ENCODE results near the gene DLG5.

DLG5 gene, protein sequence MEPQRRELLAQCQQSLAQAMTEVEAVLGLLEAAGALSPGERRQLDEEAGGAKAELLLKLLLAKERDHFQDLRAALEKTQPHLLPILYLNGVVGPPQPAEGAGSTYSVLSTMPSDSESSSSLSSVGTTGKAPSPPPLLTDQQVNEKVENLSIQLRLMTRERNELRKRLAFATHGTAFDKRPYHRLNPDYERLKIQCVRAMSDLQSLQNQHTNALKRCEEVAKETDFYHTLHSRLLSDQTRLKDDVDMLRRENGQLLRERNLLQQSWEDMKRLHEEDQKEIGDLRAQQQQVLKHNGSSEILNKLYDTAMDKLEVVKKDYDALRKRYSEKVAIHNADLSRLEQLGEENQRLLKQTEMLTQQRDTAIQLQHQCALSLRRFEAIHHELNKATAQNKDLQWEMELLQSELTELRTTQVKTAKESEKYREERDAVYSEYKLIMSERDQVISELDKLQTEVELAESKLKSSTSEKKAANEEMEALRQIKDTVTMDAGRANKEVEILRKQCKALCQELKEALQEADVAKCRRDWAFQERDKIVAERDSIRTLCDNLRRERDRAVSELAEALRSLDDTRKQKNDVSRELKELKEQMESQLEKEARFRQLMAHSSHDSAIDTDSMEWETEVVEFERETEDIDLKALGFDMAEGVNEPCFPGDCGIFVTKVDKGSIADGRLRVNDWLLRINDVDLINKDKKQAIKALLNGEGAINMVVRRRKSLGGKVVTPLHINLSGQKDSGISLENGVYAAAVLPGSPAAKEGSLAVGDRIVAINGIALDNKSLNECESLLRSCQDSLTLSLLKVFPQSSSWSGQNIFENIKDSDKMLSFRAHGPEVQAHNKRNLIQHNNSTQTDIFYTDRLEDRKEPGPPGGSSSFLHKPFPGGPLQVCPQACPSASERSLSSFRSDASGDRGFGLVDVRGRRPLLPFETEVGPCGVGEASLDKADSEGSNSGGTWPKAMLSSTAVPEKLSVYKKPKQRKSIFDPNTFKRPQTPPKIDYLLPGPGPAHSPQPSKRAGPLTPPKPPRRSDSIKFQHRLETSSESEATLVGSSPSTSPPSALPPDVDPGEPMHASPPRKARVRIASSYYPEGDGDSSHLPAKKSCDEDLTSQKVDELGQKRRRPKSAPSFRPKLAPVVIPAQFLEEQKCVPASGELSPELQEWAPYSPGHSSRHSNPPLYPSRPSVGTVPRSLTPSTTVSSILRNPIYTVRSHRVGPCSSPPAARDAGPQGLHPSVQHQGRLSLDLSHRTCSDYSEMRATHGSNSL (N-terminal part only)

DNA sequence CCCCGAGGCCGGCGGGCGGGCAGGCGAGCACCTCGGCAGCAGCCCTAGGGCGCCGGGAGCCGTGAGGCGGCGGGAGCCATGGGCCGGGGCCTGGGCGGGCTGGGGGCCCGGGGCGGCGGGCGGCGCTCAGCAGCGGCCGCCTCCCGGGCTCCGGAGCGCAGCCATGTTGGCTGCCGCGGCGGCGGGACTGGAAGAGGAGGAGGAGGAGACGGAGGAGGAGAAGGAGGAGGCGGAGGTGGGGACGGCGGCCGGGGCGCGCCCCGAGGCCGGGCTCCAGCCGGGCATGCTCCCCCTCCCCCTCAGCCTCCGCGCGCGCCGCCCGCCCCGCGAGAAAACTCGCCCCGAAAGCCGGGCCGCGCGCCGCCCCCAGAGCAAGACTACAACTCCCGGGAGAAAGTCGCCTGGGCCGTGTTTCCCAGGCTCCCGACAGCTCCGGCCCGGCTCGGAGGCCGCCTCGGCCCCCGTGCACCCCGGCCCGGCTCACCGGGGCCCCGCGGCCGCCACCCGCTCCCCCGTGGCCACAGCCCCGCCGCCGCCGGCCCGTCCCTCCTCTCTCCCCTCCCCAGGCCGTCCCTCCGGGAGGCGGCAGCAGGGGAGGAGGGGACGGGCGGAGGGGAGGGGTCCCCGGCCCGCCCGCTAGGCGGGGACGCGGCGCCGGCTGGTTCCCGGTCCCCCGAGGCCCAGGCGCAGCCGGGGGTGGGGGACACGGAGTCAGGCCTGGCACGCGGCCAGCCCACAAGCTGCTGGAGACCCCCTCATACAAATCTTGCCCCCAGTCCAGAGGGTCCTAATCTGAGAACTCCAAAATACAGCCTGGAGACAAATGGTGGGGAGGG, at the start of gene DLG5:
Gene DLG5, minus strand, starts transcription at position 190 of the 836 bp plus-strand sequence. CDS start 235 bp downstream, outside the sequence.
- peak; percentile 5 for DNase-seq

DNA sequence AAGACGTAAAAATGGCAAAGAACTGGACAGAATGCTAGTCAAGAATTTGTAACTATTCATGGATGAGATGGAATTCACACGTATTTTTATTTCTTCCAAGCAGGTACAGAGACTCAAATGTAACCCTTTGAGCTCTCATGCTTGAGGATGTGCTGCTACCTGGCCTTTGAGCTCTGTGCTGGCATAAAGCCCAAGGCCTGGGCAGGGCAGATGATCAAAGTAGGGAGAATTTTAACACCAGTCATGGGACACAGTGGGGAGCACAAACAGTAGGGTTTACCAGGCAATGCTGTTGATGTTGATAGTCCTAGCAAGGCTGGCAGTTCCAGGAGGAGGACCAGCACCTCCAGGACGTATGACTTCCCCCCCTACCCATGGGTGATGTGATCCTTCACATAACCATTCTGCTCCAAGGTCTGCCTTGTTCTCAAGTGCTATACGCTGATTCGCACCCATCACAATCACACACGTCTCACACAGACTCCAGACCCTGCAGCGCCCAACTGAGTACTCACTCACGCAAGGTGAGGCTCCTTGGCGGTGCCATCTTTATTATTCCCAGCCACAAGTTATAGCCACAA, 48.6 kb upstream of the DLG5 start:
- no peak for DNase-seq

- DNase-seq = no peak
Observed at GRCh38 chr10:77974396-77975074, 48.0 kb upstream of the DLG5 start.

DNA sequence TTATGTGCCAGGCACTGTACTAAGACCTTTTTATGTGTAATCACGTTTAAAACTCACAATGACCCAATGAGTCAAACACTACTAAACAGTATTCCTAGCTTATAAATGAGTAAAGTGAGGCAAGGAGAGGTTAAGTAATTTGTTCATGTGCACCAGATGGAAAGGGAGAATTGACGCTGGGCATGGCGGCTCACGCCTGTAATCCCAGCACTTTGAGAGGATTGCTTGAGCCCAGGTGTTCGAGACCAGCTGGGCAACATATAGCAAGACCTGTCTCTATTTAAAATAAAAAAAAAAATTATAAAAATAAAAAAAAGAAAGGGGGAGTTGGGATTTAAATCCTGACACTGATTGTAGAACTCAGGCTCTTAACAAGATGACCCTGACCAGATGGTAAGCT, 46.7 kb upstream of the DLG5 start:
- DNase-seq = no peak

DNA sequence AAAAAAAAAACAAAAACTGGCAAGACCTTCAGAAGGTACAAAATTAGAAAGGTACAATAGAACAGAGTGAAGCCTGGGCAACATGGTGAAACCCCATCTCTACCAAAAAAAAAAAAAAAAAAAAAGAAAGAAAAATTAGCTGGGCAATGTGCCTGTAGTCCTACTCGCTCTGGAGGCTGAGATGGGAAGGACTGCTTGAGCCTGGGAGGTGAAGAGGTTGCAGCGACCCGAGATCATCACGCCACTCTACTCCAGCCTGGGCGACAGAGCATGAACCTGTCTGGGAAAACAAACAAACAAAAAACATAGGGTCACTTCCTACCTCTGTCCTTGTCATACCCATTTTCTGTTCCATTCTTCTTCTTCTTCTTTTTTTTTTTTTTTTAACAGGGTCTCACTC, 45.6 kb upstream of the DLG5 start:
- no peak for DNase-seq

DNA sequence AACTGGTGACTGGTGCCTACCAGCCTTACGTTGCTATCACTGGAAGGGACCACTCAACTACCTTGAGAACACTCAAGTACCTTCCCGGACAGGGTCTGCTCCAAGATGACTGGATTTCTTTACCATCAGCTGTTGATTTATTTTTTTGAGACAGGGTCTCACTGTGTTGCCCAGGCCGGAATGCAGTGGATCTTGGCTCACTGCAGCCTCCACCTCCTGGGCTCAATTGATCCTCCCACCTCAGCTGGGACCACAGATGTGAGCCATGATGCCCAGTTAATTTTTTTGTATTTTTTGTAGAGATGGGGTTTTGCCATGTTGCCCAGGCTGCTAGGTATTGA, 45.2 kb upstream of the DLG5 start:
- DNase-seq = no peak

DNA sequence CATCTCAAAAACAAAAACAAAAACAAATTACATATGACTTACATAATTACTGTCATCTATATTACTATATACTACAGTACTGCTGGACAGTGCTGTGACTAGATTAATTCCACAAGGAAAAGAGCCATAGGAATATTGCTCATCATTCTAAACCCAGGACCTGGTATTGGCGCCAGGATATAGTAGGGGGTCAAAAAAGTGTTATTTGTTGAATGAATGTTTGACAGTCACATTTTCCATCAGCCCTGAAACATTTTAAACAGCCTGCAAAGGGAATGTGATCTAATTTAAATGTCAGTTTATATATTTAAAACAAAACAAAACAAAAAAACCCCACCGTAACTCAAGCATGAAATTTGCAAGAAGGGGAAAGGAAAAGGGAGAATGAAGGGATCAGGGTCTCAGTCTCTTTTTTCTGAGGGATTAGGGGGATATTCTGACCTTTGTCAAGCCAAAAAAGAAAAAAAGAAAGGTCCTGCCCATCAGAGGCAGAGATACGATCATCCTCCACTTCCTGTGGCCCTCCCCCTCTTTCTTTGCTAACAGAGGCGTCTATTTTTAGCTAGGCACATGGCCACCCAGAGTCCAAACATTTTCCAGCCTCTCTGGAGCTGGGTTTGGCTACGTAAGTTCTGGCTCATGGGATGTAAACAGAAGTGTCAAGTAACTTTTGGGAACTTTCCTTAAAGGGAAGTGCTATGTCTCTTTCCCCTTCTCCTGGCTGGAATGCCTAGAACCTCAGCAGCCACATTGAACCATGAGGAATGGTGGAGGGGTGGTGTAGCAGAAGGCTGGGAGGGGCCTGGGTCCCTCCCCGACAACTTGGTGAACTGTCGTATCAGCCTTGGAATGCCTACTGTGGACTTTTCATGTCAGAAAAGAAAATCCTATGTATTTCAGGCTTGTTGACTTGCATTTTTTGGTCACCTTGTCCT, 44.6 kb upstream of the DLG5 start:
- no peak for DNase-seq

GRCh38 chr10:77969114-77969513, 42.6 kb upstream of the DLG5 start:
- no peak for DNase-seq

- no peak for DNase-seq
Observed at GRCh38 chr10:77967611-77968022, 41.1 kb upstream of the DLG5 start.

DNA sequence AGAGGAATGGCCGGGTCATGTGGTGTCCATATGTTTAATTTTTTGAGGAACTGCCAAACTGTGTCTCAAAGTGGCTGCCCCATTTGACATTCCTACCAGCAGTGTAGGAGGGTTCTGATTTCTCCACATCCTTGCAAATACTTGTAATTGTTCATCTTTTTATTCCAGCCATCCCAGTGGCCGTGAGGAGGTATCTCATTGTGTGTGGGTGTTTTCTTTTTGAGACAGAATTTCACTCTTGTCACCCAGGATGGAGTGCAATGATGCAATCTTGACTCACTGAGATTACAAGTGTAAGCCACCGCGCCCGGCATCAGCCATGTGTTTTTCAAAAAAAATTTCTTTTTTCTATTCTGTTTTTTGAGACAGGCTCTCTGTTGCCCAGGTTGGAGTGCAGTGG, 38.7 kb upstream of the DLG5 start:
- no peak for DNase-seq

GRCh38 chr10:77964811-77965210, 38.3 kb upstream of the DLG5 start:
- DNase-seq = no peak

DNA sequence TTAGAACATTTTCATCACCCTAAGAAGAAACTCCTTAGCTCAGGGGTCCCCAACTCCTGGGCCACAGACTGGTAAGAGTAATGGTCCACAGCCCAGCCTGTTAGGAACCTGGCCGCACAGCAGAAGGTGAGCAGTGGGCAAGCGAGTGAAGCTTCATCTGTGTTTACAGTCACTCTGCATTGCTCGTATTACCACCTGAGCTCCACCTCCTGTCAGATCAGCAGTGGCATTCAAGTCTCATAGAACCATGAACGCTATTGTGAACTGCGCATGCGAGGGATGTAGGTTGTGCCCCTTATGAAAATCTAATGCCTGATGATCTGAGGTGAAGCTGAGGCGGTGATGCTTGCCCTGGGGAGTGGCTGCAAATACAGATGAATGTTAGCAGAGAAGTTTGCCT, 37.3 kb upstream of the DLG5 start:
- DNase-seq = no peak

GRCh38 chr10:77962350-77963146, 36.0 kb upstream of the DLG5 start:
- no peak for DNase-seq

GRCh38 chr10:77961668-77962067, 35.1 kb upstream of the DLG5 start:
- no peak for DNase-seq

- no peak for DNase-seq
Observed at GRCh38 chr10:77960829-77961329, 34.3 kb upstream of the DLG5 start.

DNA sequence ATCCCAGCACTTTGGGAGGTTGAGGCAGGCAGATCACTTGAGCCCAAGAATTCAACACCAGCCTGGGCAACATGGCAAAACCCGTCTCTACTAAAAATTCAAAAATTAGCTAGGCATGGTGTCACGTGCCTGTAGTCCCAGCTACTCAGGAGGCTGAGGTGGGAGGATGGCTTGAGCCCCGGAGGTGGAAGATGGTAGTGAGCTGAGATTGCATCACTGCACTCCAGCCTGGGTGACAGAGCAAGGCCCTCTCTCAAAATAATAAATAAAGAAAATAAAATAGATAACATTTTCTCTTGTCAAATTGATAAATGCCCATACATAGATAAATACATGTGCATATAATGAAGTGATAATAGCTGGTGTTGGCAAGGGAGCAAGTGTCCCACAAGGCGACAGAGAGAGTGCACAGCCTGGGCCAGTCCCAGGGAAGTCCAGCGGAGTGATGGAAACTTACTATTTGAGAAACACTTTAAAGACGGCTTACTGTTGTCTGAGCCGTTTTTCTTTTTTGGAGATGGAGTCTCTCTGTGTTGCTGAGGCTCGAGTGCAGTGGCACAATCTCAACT, 33.4 kb upstream of the DLG5 start:
- DNase-seq = no peak

GRCh38 chr10:77959384-77959783, 32.8 kb upstream of the DLG5 start:
- no peak for DNase-seq

- DNase-seq = no peak
Observed at GRCh38 chr10:77955136-77955535, 28.6 kb upstream of the DLG5 start.

GRCh38 chr10:77949167-77949566, 22.6 kb upstream of the DLG5 start:
- DNase-seq = no peak
